Tibial artery (tissue), 4 donors: ENCODE results near the gene CD83.

ENCODE experiments used
- DNase-seq, 2 donors: peaks; one replicate each; pipeline ENCODE4 v3.0.0-alpha.2; 2019
- H3K27ac ChIP-seq, 2 donors: fragments of 200-600 bp; sonication (generic) in 1 of 2; 1 replicate in 1 of 2; 2 replicates in 1 of 2; pipeline ENCODE4 v1.5.1; 2018 to 2019; ENCODE audit warnings: mild to moderate bottlenecking in 1 of 2
- H3K27me3 ChIP-seq, 2 donors: fragments of 200-600 bp; sonication (generic) in 1 of 2; one replicate each; pipeline versions ENCODE4 v1.5.1 to v1.6.0; 2016 to 2019
- H3K36me3 ChIP-seq, 3 donors: fragments of 200-600 bp; sonication (generic) in 2 of 3; one replicate each; pipeline ENCODE4 v1.5.1; 2016 to 2019; ENCODE audit warnings: mild to moderate bottlenecking in 2 of 3
- H3K4me1 ChIP-seq, 4 donors: fragments of 200-600 bp; sonication (generic) in 2 of 4; 1 replicate in 3 of 4; 2 replicates in 1 of 4; pipeline ENCODE4 v1.5.1; 2016 to 2019
- H3K4me3 ChIP-seq, 2 donors: fragments of 200-600 bp; sonication (generic) in 1 of 2; 1 replicate in 1 of 2; 2 replicates in 1 of 2; pipeline ENCODE4 v1.5.1; 2018 to 2019; ENCODE audit warnings: mild to moderate bottlenecking in 2 of 2
- H3K9me3 ChIP-seq, 3 donors: fragments of 200-600 bp; sonication (generic) in 1 of 3; one replicate each; pipeline ENCODE4 v1.5.1; 2016 to 2019
- CTCF ChIP-seq, 2 experiments: fragments of 200-600 bp in 1 of 2; fragments of 450-650 bp in 1 of 2; IDR thresholded peaks; one replicate each; pipeline ENCODE4 v1.5.1; 2017 to 2019; ENCODE audit warnings: antibody characterized with exemption in 2 of 2, mild to moderate bottlenecking in 1 of 2, moderate library complexity in 1 of 2
- intact Hi-C: fragments of 100-400 bp; cut with DNase I; formaldehyde crosslinking; loops from one replicate; pipeline ENCODE4 v1.15.0; 2023; ENCODE audit warnings: low total_unique reads

Gene CD83

GRCh38 chr6:14126191-14126590 is 8.6 kb downstream of the CD83 start:
- Histone ChIP-seq H3K36me3 (no peaks in the 10 kb centered on the region), H3K4me3 (no peak overlapping the region), H3K4me1 (peaks cover 0 to 10% (median 3%) of the 10 kb centered on the region in 4 donors), H3K9me3 (no peaks in the 10 kb centered on the region), H3K27ac (no peak overlapping the region), H3K27me3 (no peaks in the 10 kb centered on the region)
- intact Hi-C loops: loop anchor here (10.0 kb wide), 1 partner anchor 1509 kb away; no protein-coding TSS in a partner anchor
- TF ChIP-seq CTCF (IDR thresholded peaks at IDR 0.05): no peak
- DNase-seq: no peak

- Histone ChIP-seq H3K4me3 (no peak overlapping the region), H3K27ac (no peak overlapping the region), H3K4me1 (peaks cover 0 to 10% (median 3%) of the 10 kb centered on the region in 4 donors), H3K9me3 (no peaks in the 10 kb centered on the region), H3K36me3 (no peaks in the 10 kb centered on the region), H3K27me3 (no peaks in the 10 kb centered on the region)
- no peak for DNase-seq
- TF ChIP-seq CTCF (IDR thresholded peaks at IDR 0.05): no peak
- intact Hi-C loops: loop anchor here (10.0 kb wide), 1 partner anchor 1507 kb away; no protein-coding TSS in a partner anchor
Observed at GRCh38 chr6:14127611-14128010, 10.0 kb downstream of the CD83 start.

GRCh38 chr6:14128012-14128411 is 10.4 kb downstream of the CD83 start:
- DNase-seq: no peak
- Histone ChIP-seq H3K27me3 (no peaks in the 10 kb centered on the region), H3K27ac (no peak overlapping the region), H3K36me3 (no peaks in the 10 kb centered on the region), H3K4me3 (no peak overlapping the region), H3K4me1 (peaks cover 0 to 10% (median 3%) of the 10 kb centered on the region in 4 donors), H3K9me3 (no peaks in the 10 kb centered on the region)
- intact Hi-C loops: loop anchor here (10.0 kb wide), 1 partner anchor 1507 kb away; no protein-coding TSS in a partner anchor
- TF ChIP-seq CTCF (IDR thresholded peaks at IDR 0.05): no peak

GRCh38 chr6:14128746-14129145 is 11.2 kb downstream of the CD83 start:
- TF ChIP-seq CTCF (IDR thresholded peaks at IDR 0.05): no peak
- H3K36me3 ChIP-seq: no peaks in the 10 kb centered on the region
- no peak overlapping the region for H3K27ac ChIP-seq
- no peaks in the 10 kb centered on the region for H3K9me3 ChIP-seq
- H3K4me1 ChIP-seq: peaks cover 0 to 10% (median 3%) of the 10 kb centered on the region in 4 donors
- no peak overlapping the region for H3K4me3 ChIP-seq
- DNase-seq: no peak
- no peaks in the 10 kb centered on the region for H3K27me3 ChIP-seq
- intact Hi-C loops: loop anchor here (10.0 kb wide), 1 partner anchor 1506 kb away; no protein-coding TSS in a partner anchor

GRCh38 chr6:14129575-14129974 is 12.0 kb downstream of the CD83 start:
- peak; percentile 39 to 43 for TF ChIP-seq CTCF (IDR thresholded peaks at IDR 0.05)
- intact Hi-C loops: loop anchor here (10.0 kb wide), 1 partner anchor 1505 kb away; no protein-coding TSS in a partner anchor
- H3K27ac ChIP-seq: no peak overlapping the region
- H3K27me3 ChIP-seq: no peaks in the 10 kb centered on the region
- no peaks in the 10 kb centered on the region for H3K9me3 ChIP-seq
- DNase-seq: peak in 1 of 2 donors; percentile 26
- no peaks in the 10 kb centered on the region for H3K36me3 ChIP-seq
- no peak overlapping the region for H3K4me3 ChIP-seq
- peaks cover 0 to 10% (median 3%) of the 10 kb centered on the region in 4 donors for H3K4me1 ChIP-seq
